Stimulated activated CD8-positive, alpha-beta memory T cell treated with anti-CD3 and anti-CD28 coated beads, Interleukin-7, amount 100 ng/mL, for 4 hours (primary cell): ENCODE measurements around the gene TSTD2.

Source experiments
- DNase-seq, 2 donors: peaks; one replicate each; pipeline ENCODE4 v3.0.0-alpha.2; 2020; ENCODE audit warnings: low read depth in 2 of 2

TSTD2 gene

DNA sequence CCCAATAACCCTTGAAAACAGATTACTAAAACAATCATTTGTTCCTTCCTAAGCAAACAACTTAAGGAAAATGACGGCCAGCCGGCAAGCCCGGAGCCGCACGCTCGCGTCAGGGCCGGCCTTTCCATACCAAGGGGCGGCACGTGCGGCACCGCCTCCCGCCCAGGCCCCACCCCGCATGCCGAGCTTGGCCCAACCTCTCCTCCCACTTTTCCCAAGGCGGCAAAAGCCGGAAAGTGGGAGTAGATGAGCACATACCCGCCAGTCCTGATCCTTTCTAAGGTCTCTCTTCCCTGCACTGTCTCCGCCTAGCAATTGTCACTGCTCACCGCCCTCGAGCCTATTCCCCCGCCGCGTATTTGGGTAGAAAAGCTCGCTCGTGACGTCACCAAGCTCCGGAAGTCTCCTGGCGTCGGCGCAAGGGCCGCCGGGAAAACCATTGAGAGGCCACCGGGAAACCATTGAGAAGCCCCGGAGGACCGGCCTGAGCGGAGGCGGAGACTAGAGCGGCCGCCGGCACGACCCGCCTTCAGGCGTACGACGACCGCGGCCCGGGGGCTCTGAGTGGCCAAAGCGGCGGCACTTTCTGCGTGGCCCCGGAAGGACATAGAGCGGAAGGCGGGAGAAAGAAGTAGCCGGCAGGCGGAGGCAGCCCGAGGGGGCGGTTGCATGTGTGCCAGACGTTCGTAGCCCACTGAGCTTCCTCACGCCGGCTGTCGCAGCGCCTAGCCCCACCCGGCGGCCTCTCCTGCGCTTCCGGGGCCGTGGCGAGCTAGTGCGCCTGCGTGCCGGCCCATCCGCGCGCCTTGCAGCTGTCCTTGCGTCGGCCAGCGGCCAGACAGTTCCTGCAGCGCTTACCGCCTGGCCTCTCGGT lies at the start of gene TSTD2, which contains the start of gene NCBP1:
Gene TSTD2, minus strand, starts transcription at position 384 of the 874 bp plus-strand sequence. CDS start 5,806 bp downstream, outside the sequence.
Gene NCBP1, plus strand, starts transcription at position 837 of the 874 bp plus-strand sequence. CDS start 61 bp downstream, outside the sequence.
- DNase-seq: peak; percentile 90 to 93

DNA sequence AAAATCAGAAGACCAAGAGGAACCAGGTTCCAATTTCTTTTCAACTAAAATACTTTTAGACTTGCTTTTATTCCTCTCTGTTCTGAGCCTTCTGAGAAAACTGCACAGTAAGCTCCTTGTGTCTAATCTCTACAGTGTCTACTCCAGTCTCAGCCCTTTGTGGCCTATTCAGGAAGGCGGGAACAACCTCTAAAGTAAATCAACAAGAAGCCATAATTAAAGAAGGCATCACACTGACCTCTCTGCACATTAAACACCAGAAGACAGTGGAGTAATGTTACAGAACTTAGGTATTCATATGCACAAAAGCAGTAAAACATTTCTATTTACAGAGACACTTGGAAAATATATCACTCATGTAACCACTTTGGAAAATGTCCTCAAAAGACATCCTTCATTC lies 49.1 kb upstream of the TSTD2 start:
- DNase-seq: no peak

- no peak for DNase-seq
Observed at GRCh38 chr9:97675655-97676054, 42.5 kb upstream of the TSTD2 start.

GRCh38 chr9:97673922-97674321 lies 40.8 kb upstream of the TSTD2 start:
- DNase-seq: no peak

DNA sequence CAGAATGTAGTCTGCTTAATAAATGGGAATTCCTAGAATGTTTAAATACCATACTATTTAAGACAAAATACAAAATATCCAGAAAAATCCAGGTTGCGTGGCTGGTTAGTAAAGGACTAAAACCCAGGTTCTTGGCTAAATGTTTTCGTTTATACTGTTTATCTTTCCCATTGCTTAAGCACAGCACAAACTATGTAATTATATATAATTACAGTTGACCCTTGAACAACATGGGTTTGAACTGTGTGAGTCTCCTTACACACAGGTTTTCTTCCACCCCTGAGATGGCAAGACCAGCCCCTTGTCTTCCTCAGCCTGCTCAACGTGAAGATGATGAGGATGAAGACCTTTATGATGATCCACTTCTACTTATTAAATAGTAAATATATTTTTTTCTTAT lies 39.2 kb upstream of the TSTD2 start:
- DNase-seq: no peak

- no peak for DNase-seq
Observed at GRCh38 chr9:97670586-97670985, 37.4 kb upstream of the TSTD2 start.

DNA sequence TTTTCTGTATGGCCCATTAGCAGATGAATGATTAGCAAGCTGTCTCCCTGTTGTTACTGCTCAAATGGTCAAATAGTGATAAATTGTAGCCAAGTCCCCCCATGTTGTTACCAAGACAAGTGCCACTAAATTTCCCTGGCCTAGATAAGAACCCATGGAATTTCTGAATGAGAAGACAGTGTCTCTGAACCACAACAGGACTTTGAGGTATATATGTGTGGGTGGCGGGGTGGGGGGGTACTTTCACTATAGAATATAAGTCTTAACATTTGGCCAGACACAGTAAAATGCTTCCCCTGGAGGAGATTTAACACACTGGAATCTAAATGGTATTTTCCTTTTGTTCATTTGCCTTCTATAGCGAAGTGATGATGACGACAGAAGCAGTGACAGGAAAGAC lies 35.3 kb upstream of the TSTD2 start:
- DNase-seq: no peak

GRCh38 chr9:97666907-97667686 lies 33.9 kb upstream of the TSTD2 start:
- no peak for DNase-seq

GRCh38 chr9:97665742-97666141 lies 32.6 kb upstream of the TSTD2 start:
- DNase-seq: no peak

DNA sequence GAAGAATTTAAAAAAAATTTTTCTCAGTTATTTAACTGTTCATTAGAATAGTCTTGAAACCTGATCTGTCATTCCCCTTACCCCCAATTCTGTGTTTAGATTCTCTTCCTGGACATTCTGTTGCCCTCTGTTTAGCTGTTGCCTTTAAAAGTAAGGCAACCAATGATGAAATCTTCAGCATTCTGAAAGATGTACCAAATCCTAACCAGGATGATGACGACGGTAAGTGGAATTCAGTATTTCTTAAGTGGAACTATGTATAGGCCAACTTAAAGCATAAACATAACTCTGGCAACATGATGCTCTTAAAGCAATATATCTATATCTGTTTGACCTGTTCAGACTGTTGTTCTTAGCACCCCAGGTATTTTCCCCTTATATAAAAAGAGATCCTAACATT lies 27.7 kb upstream of the TSTD2 start:
- DNase-seq: no peak

DNA sequence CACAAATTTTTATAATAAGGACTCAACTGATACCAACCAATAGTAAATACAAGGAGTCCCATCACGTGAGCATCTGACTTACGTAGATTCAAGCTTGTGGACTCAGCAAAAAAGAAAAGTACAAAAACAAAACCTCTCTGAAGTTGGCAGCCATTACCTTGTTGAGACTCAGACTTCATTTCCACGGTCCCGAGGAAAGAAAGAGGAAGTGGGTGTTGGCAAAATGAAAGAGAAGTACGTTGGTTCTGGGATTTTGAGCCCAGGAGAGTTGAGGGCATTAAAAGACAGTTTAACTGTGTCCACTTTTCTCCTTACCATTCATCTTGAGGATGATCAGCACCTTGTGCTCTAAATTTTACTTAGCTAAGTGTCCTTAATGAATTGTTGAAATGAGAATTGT lies 27.2 kb upstream of the TSTD2 start:
- DNase-seq: no peak

DNA sequence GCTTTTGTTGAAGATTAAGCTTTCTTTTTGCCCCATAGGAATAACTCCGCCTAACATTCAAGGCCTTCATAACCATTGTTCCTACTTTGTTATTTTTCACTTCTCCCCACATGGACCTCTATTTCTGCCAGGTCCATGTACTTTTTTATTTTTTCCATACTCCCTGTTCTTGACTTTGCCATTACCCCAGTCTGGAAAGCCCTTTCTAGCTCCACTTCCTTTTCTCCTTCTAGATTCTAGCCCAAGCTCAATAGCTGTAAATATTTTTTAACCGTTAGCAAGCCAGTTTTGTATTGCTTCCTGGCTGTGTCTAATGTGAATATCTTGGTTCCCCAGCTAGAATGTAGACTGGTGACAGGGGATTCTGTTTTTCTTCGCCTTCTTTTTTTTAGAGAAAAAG lies 26.6 kb upstream of the TSTD2 start:
- no peak for DNase-seq

- DNase-seq: no peak
Observed at GRCh38 chr9:97658707-97659106, 25.5 kb upstream of the TSTD2 start.

DNA sequence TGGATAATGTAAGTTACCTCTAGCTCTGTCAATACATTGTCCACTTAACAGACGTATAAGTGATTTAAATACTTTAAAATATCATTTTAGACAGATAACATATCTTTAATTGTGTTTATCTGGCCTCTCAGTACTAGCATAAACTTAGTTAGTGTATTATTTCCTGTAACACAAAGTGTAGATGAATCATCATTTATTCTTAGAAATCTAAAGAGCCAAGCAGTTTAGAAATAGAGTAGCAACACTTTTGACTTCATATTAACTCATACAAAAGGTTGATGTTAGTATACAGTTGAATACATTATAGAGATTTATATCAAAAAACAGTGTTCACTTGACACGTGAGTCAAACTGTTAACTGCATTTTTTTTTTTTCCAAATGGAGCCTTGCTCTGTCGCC lies 18.5 kb upstream of the TSTD2 start:
- no peak for DNase-seq

- DNase-seq: no peak
Observed at GRCh38 chr9:97647996-97648395, 14.8 kb upstream of the TSTD2 start.

GRCh38 chr9:97645720-97646119 lies 12.6 kb upstream of the TSTD2 start:
- DNase-seq: no peak

DNA sequence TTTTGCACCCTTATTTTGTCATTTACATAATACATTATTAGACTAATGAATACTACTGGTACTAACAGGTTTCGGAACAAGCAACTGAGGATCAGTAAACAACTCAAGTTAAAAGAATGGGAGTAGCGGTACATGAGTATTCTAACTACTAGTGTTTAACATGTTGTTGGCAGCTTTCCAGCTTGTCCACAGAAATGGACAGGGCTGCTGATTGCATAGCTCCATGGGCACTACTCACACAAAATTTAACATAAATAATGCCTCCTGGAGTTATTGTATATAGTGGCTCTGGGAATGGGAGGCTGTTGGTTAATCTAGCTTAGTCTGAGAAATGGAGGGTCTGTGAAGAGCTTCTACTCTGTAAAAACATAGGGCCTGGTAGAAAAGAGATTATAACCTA lies 7.2 kb upstream of the TSTD2 start:
- DNase-seq: no peak

DNA sequence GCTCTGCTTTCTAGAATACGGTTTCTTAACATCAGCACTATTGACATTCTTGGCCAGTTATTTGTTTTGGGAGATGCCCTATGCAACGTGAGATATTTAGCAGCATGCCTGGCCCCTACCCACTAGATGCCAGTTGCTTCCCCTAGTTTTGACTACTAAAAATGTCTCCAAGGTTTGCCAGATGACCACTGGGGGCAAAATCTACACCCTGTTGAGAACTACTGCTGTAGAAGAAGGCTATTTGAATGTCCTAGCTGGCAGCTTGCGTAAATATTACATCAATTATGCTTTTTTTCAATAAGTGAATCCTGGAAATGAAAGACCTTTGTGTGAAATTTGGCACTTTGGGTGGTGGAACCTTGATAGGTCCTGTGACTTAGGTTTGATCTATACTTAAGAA lies 5.5 kb upstream of the TSTD2 start:
- DNase-seq: no peak

DNA sequence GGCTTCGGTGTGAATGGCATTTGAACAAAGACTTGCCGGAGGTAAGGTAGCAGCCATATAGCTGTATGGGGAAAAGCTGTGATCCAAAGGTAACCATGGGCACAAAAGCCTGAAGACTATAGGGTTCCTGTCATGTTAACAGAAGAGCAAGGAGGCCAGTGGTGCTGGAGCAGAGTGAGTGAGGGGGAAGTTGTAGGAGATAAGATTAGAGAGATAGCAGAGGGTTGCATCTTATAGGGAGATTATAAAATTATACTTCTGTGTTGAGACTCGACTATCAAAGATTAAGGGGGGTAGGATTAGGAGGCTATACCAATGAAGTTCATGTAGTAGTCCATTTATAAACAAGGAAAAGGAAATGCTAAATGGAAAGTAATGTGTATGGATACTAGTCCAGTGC lies 3.7 kb upstream of the TSTD2 start:
- DNase-seq: no peak

DNA sequence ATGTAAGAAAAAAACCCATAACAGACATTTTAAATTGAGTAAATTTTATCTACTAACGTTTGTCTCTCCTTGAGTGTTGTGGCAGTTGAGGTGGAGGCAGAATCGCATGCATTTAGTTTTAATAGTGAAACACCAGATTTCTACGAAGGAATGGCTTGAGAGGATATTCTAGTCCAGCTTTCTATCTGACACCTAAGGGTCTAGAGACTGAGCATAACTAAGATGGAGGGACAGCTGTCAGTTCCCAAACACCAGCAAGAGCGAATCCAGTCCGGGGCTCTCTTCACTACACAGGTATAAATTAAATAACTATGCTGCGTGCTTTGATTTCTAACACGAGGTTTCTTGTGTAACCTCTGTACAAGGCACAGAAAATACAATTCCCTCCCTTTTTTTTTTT lies 1.9 kb upstream of the TSTD2 start:
- no peak for DNase-seq

GRCh38 chr9:97633859-97634490 lies 807 bp upstream of the TSTD2 start:
- DNase-seq: no peak

DNA sequence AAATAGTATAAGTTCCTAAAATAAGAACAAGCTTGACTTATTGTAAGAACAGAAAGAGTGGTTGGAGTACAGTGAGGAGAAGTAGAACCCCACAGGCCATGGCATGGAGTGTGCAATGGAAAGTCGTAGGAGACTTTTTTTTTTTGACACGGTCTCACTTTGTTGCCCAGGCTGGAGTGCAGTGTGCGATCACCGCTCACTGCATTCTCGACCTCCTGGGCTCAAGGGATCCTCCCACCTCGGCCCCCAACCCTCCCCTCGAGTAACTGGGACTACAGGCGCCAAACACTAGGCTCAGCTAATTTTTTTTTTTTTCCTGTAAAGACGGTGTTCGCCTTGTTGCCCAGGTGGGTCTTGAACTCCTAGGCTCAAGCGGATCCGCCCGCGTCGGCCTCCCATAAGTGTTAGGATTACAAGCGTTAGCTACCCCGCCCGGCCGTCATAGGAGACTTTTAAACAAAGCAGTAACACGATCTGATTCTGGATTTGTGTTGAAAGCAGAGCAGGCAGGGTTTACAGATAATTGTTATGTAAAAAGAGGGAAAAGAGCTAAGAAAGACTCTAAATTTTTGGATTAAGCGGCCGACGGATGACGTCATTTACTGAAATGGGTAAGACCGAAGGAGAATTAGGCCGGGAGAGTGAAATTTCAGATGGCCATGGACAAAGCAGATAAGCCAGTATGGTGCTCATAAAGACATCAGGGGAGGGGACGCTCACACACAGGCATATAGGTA lies 752 bp downstream of the TSTD2 start:
- no peak for DNase-seq
